Measurements from ENCODE around the gene CACNG4.

Gene CACNG4

DNA sequence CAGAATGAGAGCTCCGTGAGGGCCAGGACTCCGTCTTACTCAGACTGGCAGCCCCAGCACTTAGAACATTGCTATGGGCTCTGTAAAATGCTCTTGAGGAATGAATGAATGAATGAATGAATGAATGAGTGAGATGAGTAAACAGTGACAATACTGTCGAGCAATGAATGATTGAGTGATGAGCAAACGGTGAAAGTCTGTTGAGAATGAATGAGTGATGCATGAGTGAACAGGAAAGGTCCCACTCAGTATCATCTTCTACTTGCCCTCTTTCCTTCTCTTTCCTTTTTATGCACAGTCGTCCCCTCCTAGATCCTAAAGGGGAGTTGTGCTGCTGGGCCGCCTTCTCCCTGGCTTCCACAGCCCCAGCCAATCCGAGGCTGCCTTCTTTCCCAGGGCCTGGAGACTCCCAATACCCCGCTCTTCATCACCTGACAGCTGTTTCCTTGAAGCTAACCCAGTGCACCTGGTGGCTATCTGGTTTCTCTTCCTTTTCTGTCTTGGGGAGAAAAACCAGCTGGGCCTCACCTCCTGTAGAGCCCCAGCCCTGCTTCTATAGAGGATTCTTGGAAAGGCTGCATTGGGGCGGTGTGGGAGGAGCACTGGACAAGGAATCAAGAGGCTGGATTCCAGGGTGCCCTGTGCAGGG, 47.1 kb downstream of the CACNG4 start:
- TF ChIP-seq CTCF (conservative IDR thresholded peaks at IDR 0.05; ENCODE audit: low read depth, low read length), result no peak
- no peak for DNase-seq (ENCODE audit: low read depth)
- no peak overlapping the region for H3K4me3 ChIP-seq (ENCODE audit: low read depth, low read length)

DNA sequence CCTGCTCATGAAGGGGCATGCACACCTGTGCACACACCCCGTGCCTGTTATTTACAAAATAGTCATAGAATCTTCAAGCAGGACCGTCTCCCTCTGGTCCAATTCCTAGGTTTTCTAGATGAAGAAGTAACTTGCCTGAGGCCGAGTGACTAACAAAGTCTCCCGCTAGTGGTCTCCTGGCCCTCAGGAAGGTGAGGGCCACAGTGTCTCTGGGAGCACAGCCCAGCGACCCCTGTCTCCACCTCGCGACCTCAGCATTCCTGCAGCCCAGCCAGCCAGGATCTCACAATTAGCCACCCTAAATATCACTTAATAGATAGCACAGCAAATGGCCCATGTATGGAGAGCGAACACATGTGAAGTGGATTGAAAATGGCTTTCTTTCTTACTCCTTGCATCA, 49.4 kb downstream of the CACNG4 start:
- no peak for TF ChIP-seq CTCF (conservative IDR thresholded peaks at IDR 0.05; ENCODE audit: low read depth, low read length)
- no peak overlapping the region for H3K4me3 ChIP-seq (ENCODE audit: low read depth, low read length)

GRCh38 chr17:67015001-67015400, 50.5 kb downstream of the CACNG4 start:
- no peak for TF ChIP-seq CTCF (conservative IDR thresholded peaks at IDR 0.05; ENCODE audit: low read depth, low read length)
- DNase-seq (ENCODE audit: low read depth), result no peak
- no peak overlapping the region for H3K4me3 ChIP-seq (ENCODE audit: low read depth, low read length)

More for the DNA sequence above, 49.4 kb downstream of the CACNG4 start:
- no peak for DNase-seq (ENCODE audit: low read depth)

DNA sequence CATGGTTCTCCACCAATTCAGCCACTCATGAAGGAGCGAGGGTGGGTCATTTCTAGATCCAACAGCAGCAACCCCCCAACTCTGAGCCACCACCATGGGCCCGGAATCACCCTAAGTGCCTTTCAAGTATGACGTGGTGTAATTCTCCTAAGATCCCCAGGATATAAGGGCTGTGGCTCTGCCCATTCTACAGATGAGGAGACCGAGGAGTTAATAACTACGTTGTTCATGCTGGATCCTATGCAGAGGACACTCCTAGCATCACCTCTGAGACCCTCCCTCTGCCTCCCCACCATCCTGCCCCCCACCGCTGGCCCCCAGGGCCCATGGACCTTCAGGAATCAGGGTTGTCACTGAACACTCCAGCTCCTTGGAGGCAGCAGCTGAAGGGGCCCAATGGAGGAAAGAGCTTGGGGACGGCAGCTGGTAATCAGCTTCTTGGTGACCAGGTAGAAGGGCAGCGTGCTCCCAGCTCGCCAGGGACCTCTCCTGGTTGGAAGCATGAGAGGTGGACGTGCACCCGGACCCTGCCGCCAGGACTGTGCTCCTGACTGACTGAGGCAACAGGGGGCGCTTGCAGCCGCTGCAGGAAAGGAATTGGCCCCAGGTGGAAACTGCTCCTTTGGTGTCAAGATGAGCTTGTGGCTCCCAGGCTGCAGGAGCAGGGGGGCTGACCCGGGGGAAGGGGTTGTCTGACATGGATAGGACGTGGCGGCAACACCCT, 51.7 kb downstream of the CACNG4 start:
- no peak for TF ChIP-seq CTCF (conservative IDR thresholded peaks at IDR 0.05; ENCODE audit: low read depth, low read length)
- DNase-seq (ENCODE audit: low read depth), result no peak
- H3K4me3 ChIP-seq (ENCODE audit: low read depth, low read length), result no peak overlapping the region

DNA sequence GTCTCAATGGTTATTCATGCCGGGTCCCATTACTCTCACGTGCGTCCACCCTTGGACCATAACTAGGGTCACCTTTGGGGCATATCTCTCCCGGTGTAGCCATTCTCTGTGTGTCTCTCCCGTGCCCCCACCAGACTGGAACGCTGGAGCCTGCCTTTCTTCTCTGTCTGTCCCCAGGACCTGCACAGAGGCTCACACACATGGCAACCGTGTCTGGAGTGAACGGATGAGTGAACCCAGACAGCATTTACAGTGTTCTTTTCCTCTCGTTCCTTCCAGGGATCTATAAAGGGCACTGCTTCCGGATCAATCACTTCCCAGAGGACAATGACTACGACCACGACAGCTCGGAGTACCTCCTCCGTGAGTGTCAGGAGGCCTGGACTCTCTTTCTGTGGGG, 53.4 kb downstream of the CACNG4 start:
- no peak for TF ChIP-seq CTCF (conservative IDR thresholded peaks at IDR 0.05; ENCODE audit: low read depth, low read length)
- H3K4me3 ChIP-seq (ENCODE audit: low read depth, low read length), result no peak overlapping the region
- DNase-seq (ENCODE audit: low read depth), result no peak

GRCh38 chr17:67018471-67019434, 54.2 kb downstream of the CACNG4 start:
- TF ChIP-seq CTCF (conservative IDR thresholded peaks at IDR 0.05; ENCODE audit: low read depth, low read length), result no peak
- DNase-seq (ENCODE audit: low read depth), result no peak
- no peak overlapping the region for H3K4me3 ChIP-seq (ENCODE audit: low read depth, low read length)
